K562 (cell line): ENCODE measurements around the gene PES1. TPM values are rescaled to one million over a fixed set of nuclear protein-coding genes. Genes with fewer than 3 reads are reported as not detected.
"Not testable (repeated sequence)": the region's sequence is repeated elsewhere in the genome, so short reads cannot be mapped to it uniquely, and the experiment has no call there.

Source experiments
- ATAC-seq: fragments of 200-7000 bp; cut with Tn5 transposase; 3 replicates; pipeline ENCODE4 v1.9.1; 2020; ENCODE audit warnings: moderate library complexity
- BruUV-seq: library from RNA; stranded (reverse); fragments of 400-500 nt; replicated peaks from 2 replicates; lab custom pipeline; 2021; lab: Mats Ljungman, UMichigan
- CTCF ChIA-PET: fragments of 300-600 bp; formaldehyde crosslinking; extraction: SDS; loops from one replicate; lab custom pipeline; 2021; ENCODE audit warnings: low intra/inter-chr PET ratio; lab: Yijun Ruan, JAX
- POLR2A ChIA-PET: fragments of 300-600, 350-650 bp; sonication (Branson Sonifier 250); formaldehyde crosslinking; extraction: SDS; loops from one replicate; lab custom pipeline; 2021; ENCODE audit warnings: antibody characterized with exemption, inconsistent platforms; lab: Yijun Ruan, JAX
- DNase-seq, 4 experiments: peaks; one replicate each; pipeline versions ENCODE4 v3.0.0 to v3.0.0-alpha.2; 2011 to 2018; ENCODE audit warnings: low spot score in 3 of 4, mixed read lengths in 3 of 4; ENCODE audit errors: extremely low read depth in 1 of 4
- FAIRE-seq: peaks from 2 replicates; lab custom pipeline; 2011; peaks lifted over from hg19 to GRCh38; lab: Jason Lieb, UNC
- H2AFZ ChIP-seq: 2 replicates; pipeline ENCODE4 v1.6.0; 2011; ENCODE audit warnings: low read depth, low read length, control low read depth, inconsistent platforms
- H3K27ac ChIP-seq: fragments of 200-600 bp; 3 replicates; pipeline ENCODE4 v1.8.0; 2011; ENCODE audit warnings: low read depth, mild to moderate bottlenecking, control low read depth, inconsistent platforms, low read length, moderate library complexity, mixed read lengths; ENCODE audit errors: extremely low read depth
- H3K27me3 ChIP-seq, 2 experiments: fragments of 300-600 bp in 1 of 2; 2 replicates in 1 of 2; 3 replicates in 1 of 2; pipeline versions ENCODE4 v1.6.0 to v1.8.0; 2011; ENCODE audit warnings: inconsistent platforms in 2 of 2, low read length in 2 of 2, mild to moderate bottlenecking in 1 of 2, mixed read lengths in 1 of 2, moderate library complexity in 1 of 2; ENCODE audit not compliant: control insufficient read depth in 2 of 2, insufficient read depth in 2 of 2
- H3K36me3 ChIP-seq: fragments of 300-600 bp; 3 replicates; pipeline ENCODE4 v1.8.0; 2011; ENCODE audit warnings: mild to moderate bottlenecking, low read length, inconsistent platforms; ENCODE audit not compliant: control insufficient read depth, insufficient read depth
- H3K4me1 ChIP-seq, 2 experiments: fragments of 200-600 bp in 1 of 2; replicated peaks in 1 of 2; 2 replicates in 1 of 2; 3 replicates in 1 of 2; pipeline versions ENCODE4 v1.5.1 to v1.8.0; 2011; ENCODE audit warnings: inconsistent platforms in 2 of 2, low read length in 2 of 2, mild to moderate bottlenecking in 1 of 2, mixed read lengths in 1 of 2, moderate library complexity in 1 of 2; ENCODE audit not compliant: control insufficient read depth in 2 of 2, insufficient read depth in 2 of 2
- H3K4me2 ChIP-seq: 2 replicates; pipeline ENCODE4 v1.6.1; 2011; ENCODE audit warnings: low read length, control low read depth, inconsistent platforms, mixed read lengths; ENCODE audit not compliant: insufficient read depth
- H3K4me3 ChIP-seq: fragments of 200-600 bp; sonication (generic), shearing (Covaris generic); 2 replicates; pipeline ENCODE4 v1.5.1; 2016; ENCODE audit warnings: control low read depth, inconsistent platforms
- H3K79me2 ChIP-seq: fragments of 200-600 bp; 3 replicates; pipeline ENCODE4 v1.8.0; 2011; ENCODE audit warnings: low read length, inconsistent platforms; ENCODE audit not compliant: control insufficient read depth, insufficient read depth
- H3K9ac ChIP-seq, 2 experiments: 2 replicates each; pipeline versions ENCODE4 v1.6.0 to v1.6.1; 2011; ENCODE audit warnings: low read depth in 2 of 2, low read length in 2 of 2, control low read depth in 1 of 2, inconsistent platforms in 1 of 2, mild to moderate bottlenecking in 1 of 2, mixed read lengths in 1 of 2; ENCODE audit not compliant: insufficient read depth in 1 of 2
- H3K9me1 ChIP-seq: one replicate; pipeline ENCODE4 v1.6.0; 2011; ENCODE audit warnings: inconsistent platforms, mild to moderate bottlenecking, low read length, moderate library complexity; ENCODE audit not compliant: control insufficient read depth, insufficient read depth
- H3K9me3 ChIP-seq: replicated peaks from 2 replicates; pipeline ENCODE4 v1.5.1; 2011; ENCODE audit warnings: low read depth, low read length, inconsistent platforms; ENCODE audit not compliant: control insufficient read depth, insufficient read depth
- H4K20me1 ChIP-seq: replicated peaks from 2 replicates; pipeline ENCODE4 v1.6.1; 2011; ENCODE audit warnings: low read length, inconsistent platforms, mixed read lengths; ENCODE audit not compliant: control insufficient read depth, insufficient read depth
- FOXK1 ChIP-seq: sonication (generic); formaldehyde crosslinking; IDR thresholded peaks from 2 replicates; pipeline ENCODE4 v1.8.0; 2022; ENCODE audit warnings: missing genetic modification reagents, mild to moderate bottlenecking, borderline replicate concordance
- HDAC2 ChIP-seq: fragments of 450-650 bp; IDR thresholded peaks from 2 replicates; pipeline ENCODE4 v1.6.1; 2016; ENCODE audit warnings: mild to moderate bottlenecking
- MAX ChIP-seq: sonication (generic); formaldehyde crosslinking; IDR thresholded peaks from 2 replicates; pipeline ENCODE4 v1.9.0; 2022; ENCODE audit warnings: mild to moderate bottlenecking, missing genetic modification reagents
- MAZ ChIP-seq, 2 experiments: fragments of 450-650 bp in 1 of 2; sonication (generic) in 1 of 2; formaldehyde crosslinking; IDR thresholded peaks in 1 of 2; conservative IDR thresholded peaks in 1 of 2; 2 replicates each; pipeline versions ENCODE4 v1.4.0 to v1.5.0; 2020; ENCODE audit warnings: mild to moderate bottlenecking in 1 of 2, missing genetic modification reagents in 1 of 2
- MTA3 ChIP-seq: fragments of 450-650 bp; formaldehyde crosslinking; IDR thresholded peaks from 2 replicates; pipeline ENCODE4 v1.6.1; 2017; ENCODE audit warnings: mild to moderate bottlenecking, borderline replicate concordance
- RNF2 ChIP-seq: sonication (generic); IDR thresholded peaks from 2 replicates; pipeline ENCODE4 v1.6.1; 2016
- RREB1 ChIP-seq: fragments of 250-450 bp; sonication (Bioruptor Pico); IDR thresholded peaks from 2 replicates; pipeline ENCODE4 v1.4.0; 2020
- SREBF2 ChIP-seq: sonication (generic); formaldehyde crosslinking; IDR thresholded peaks from 2 replicates; pipeline ENCODE4 v1.4.0; 2020; ENCODE audit warnings: mild to moderate bottlenecking, missing genetic modification reagents
- ZNF668 ChIP-seq: fragments of 250-450 bp; sonication (Bioruptor Pico); IDR thresholded peaks from 2 replicates; pipeline ENCODE4 v1.8.0; 2022; ENCODE audit warnings: mild to moderate bottlenecking, inconsistent platforms
- WGBS: fragments of 100-300 bp; shearing (Covaris generic); methylation state at CpG from one replicate; pipeline ENCODE4 v1.1.6; 2016; ENCODE audit warnings: low coverage, mixed read lengths; ENCODE audit not compliant: insufficient coverage; ENCODE audit errors: missing lambda C conversion rate; 5-methylcytosine and 5-hydroxymethylcytosine counted together
- in situ Hi-C: fragments of 300-500 bp; cut with MboI; formaldehyde crosslinking; loops from 4 replicates; pipeline ENCODE4 v1.15.0; 2018; ENCODE audit warnings: inconsistent platforms, mixed read lengths
- intact Hi-C: fragments of 100-400 bp; cut with micrococcal nuclease; formaldehyde crosslinking; loops from 2 replicates; pipeline ENCODE4 v1.14.2; 2022
- polyA plus RNA-seq, 8 experiments: library from polyadenylated mRNA; depleted of rRNA in 4 of 8; stranded (reverse) in 5 of 8; unstranded in 3 of 8; fragments of >200 nt; fragmentation: Nextera tagmentation in 2 of 8; fragmentation: Illumina TruSeq in 1 of 8; extraction: Ambion mirVana in 2 of 8; extraction: Trizol in 1 of 8; gene quantifications; 2 replicates each; pipeline versions ENCODE4 v1.2.1 to v1.2.3, GENCODE V29; 2011 to 2014; ENCODE audit warnings: inconsistent platforms in 1 of 8, missing spikeins in 1 of 8
- total RNA-seq, 7 experiments: library from RNA; depleted of rRNA in 6 of 7; stranded (reverse); fragments of >200 nt in 6 of 7; fragmentation: Illumina TruSeq in 2 of 7; extraction: Trizol in 2 of 7; gene quantifications; 2 replicates each; pipeline versions ENCODE4 v1.2.1 to v1.2.3, GENCODE V29; 2011 to 2021; ENCODE audit warnings: low replicate concordance in 1 of 7

The PES1 gene
- total and polyA plus RNA-seq, 9 of the 15 experiments (the other 6 are each of a cell fraction or from before 2014, with no cell fraction given), result 6.5 to 158 (median 94.3) TPM

GRCh38 chr22:30634471-30635233, 42.9 kb upstream of the PES1 start (continued):
- TF ChIP-seq RREB1 (CRISPR knock-in tag), result 0 out of 2 replicates have a peak, but pooled peaks have one; percentile 53
- no peak for TF ChIP-seq ZNF668 (CRISPR knock-in tag)
- 0 out of 2 replicates have a peak, but pooled peaks have one; percentile 21 for TF ChIP-seq MTA3
- peak in 1 of 2 experiments; percentile 53; a peak in 1 of 4 replicates for TF ChIP-seq MAZ (CRISPR knock-in tag; conservative IDR thresholded peaks at IDR 0.05 in 1 of 2, IDR thresholded peaks at IDR 0.05 in 1 of 2)
- no peak for TF ChIP-seq HDAC2
- TF ChIP-seq MAX (CRISPR knock-in tag), result peak; percentile 39; the same call in 1 of the 2 replicates
- 0 out of 2 replicates have a peak, but pooled peaks have one; percentile 46 for TF ChIP-seq FOXK1 (CRISPR knock-in tag)
- TF ChIP-seq RNF2, result no peak
- no peak for TF ChIP-seq SREBF2

- peaks cover 0 to 19% of the 10 kb centered on the region in 2 experiments; a peak in 3 of 5 replicates for H3K4me1 ChIP-seq
- CTCF ChIA-PET, ATAC-seq, DNase-seq, H3K36me3 ChIP-seq, H3K27ac ChIP-seq, BruUV-seq, POLR2A ChIA-PET, H3K9me3 ChIP-seq, H3K4me3 ChIP-seq, H3K9me1 ChIP-seq, FAIRE-seq, H3K79me2 ChIP-seq, H3K4me2 ChIP-seq, H2AFZ ChIP-seq, H3K9ac ChIP-seq, intact Hi-C loops, H4K20me1 ChIP-seq, H3K27me3 ChIP-seq: not testable (repeated sequence)
- WGBS, result no CpG with 5 or more reads among the region's 31 CpGs
- in situ Hi-C loops, result loop anchor here (5.0 kb wide), 1 partner anchor 126 kb away; no protein-coding TSS in a partner anchor
These were observed 39.8 kb upstream of the PES1 start for GRCh38 chr22:30631469-30631868.
